B cell (primary cell): ENCODE data around the gene AOC2.

Experiments used
- EZH2 ChIP-seq: IDR thresholded peaks from 2 replicates; pipeline ENCODE4 v1.6.1; 2012; ENCODE audit warnings: borderline replicate concordance, low read depth, mild to moderate bottlenecking, moderate library complexity, low read length; ENCODE audit not compliant: insufficient read depth, poor library complexity, severe bottlenecking
- TF ChIP-seq, protein P1 (sequence below): fragments of 200-600 bp; IDR thresholded peaks from one replicate; pipeline ENCODE4 v1.8.0; 2022; ENCODE audit warnings: antibody characterized with exemption, mild to moderate bottlenecking

DNA sequence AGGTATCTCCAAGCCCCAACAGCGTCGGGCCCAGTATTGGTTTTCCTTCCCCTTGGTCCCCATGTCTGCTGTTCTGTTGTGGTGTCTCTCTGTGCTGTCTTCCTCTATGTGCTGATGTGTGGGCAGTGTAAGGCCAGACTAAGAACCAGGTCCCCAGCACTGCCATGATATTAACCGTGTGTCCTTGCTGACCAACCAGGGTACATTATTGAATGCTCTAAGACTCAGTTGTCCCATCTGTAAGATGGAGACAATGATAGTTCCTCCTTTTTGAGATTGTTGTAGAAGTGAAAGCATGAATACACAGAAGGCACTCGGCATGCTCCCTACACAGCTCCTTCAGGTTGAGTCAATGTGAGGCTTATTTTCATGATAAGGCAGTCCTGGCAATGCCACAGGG is 27.3 kb downstream of the AOC2 start:
- TF ChIP-seq, protein P1, sequence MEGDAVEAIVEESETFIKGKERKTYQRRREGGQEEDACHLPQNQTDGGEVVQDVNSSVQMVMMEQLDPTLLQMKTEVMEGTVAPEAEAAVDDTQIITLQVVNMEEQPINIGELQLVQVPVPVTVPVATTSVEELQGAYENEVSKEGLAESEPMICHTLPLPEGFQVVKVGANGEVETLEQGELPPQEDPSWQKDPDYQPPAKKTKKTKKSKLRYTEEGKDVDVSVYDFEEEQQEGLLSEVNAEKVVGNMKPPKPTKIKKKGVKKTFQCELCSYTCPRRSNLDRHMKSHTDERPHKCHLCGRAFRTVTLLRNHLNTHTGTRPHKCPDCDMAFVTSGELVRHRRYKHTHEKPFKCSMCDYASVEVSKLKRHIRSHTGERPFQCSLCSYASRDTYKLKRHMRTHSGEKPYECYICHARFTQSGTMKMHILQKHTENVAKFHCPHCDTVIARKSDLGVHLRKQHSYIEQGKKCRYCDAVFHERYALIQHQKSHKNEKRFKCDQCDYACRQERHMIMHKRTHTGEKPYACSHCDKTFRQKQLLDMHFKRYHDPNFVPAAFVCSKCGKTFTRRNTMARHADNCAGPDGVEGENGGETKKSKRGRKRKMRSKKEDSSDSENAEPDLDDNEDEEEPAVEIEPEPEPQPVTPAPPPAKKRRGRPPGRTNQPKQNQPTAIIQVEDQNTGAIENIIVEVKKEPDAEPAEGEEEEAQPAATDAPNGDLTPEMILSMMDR, result no peak
- no peak for TF ChIP-seq EZH2
